Vagina (tissue), 2 donors: Measurements from ENCODE around the gene NXPH3. TPM values are rescaled to one million over a fixed set of nuclear protein-coding genes. Genes with fewer than 3 reads are reported as not detected.

Experiments
- DNase-seq, 2 donors: peaks; one replicate each; pipeline ENCODE4 v3.0.0-alpha.2; 2017; ENCODE audit errors: extremely low spot score in 2 of 2
- H3K27ac ChIP-seq: fragments of 200-600 bp; sonication (generic); one replicate; pipeline ENCODE4 v1.5.1; 2019
- H3K27me3 ChIP-seq: fragments of 200-600 bp; sonication (generic); one replicate; pipeline ENCODE4 v1.5.1; 2019
- H3K36me3 ChIP-seq, 2 donors: fragments of 200-600 bp; sonication (generic); one replicate each; pipeline ENCODE4 v1.5.1; 2017 to 2019
- H3K4me1 ChIP-seq: fragments of 200-600 bp; sonication (generic); one replicate; pipeline ENCODE4 v1.5.1; 2019
- H3K4me3 ChIP-seq, 2 donors: fragments of 200-600 bp; sonication (generic); 1 replicate in 1 of 2; 2 replicates in 1 of 2; pipeline ENCODE4 v1.5.1; 2016 to 2019
- H3K9me3 ChIP-seq: fragments of 200-600 bp; sonication (generic); one replicate; pipeline ENCODE4 v1.5.1; 2019
- POLR2A ChIP-seq, 2 donors: fragments of 450-650 bp; IDR thresholded peaks; one replicate each; pipeline ENCODE4 v1.6.1; 2017; ENCODE audit warnings: antibody characterized with exemption in 2 of 2, mild to moderate bottlenecking in 2 of 2, moderate library complexity in 2 of 2
- POLR2AphosphoS5 ChIP-seq, 2 donors: sonication (generic); formaldehyde crosslinking; IDR thresholded peaks; one replicate each; pipeline ENCODE4 v1.9.0; 2017; ENCODE audit warnings: antibody characterized with exemption in 2 of 2, mild to moderate bottlenecking in 2 of 2, low read depth in 1 of 2; ENCODE audit not compliant: insufficient read depth in 1 of 2
- intact Hi-C: fragments of 100-400 bp; cut with DNase I; formaldehyde crosslinking; loops from one replicate; pipeline ENCODE4 v1.15.1; 2023
- total RNA-seq: library from RNA; depleted of rRNA; stranded (reverse); fragments of >200 nt; gene quantifications from one replicate; pipeline ENCODE4 v1.2.3, GENCODE V29; 2016
- TF ChIP-seq, protein P1 (sequence below), 3 experiments: fragments of 450-650 bp in 2 of 3; fragments of 200-600 bp in 1 of 3; sonication (generic) in 1 of 3; IDR thresholded peaks; one replicate each; pipeline ENCODE4 v1.5.1; 2017 to 2019; ENCODE audit warnings: antibody characterized with exemption in 3 of 3, mild to moderate bottlenecking in 2 of 3, moderate library complexity in 2 of 3

The NXPH3 gene
- total RNA-seq, 1 donor from 2014 or later = 18.4 TPM

- Histone ChIP-seq H3K27me3 (no peaks in the 10 kb centered on the region), H3K9me3 (no peaks in the 10 kb centered on the region), H3K27ac (peak overlapping the region; percentile 90), H3K4me3 (no peak overlapping the region), H3K36me3 (no peaks in the 10 kb centered on the region), H3K4me1 (peaks cover 51% of the 10 kb centered on the region)
- peak in 1 of 2 donors; percentile 83 for DNase-seq
- TF ChIP-seq POLR2AphosphoS5 (IDR thresholded peaks at IDR 0.05; ENCODE audit: insufficient read depth in 1 of 2, low read depth in 1 of 2) (peak in 1 of 2 donors; percentile 28), POLR2A (IDR thresholded peaks at IDR 0.05) (no peak)
- TF ChIP-seq, protein P1, sequence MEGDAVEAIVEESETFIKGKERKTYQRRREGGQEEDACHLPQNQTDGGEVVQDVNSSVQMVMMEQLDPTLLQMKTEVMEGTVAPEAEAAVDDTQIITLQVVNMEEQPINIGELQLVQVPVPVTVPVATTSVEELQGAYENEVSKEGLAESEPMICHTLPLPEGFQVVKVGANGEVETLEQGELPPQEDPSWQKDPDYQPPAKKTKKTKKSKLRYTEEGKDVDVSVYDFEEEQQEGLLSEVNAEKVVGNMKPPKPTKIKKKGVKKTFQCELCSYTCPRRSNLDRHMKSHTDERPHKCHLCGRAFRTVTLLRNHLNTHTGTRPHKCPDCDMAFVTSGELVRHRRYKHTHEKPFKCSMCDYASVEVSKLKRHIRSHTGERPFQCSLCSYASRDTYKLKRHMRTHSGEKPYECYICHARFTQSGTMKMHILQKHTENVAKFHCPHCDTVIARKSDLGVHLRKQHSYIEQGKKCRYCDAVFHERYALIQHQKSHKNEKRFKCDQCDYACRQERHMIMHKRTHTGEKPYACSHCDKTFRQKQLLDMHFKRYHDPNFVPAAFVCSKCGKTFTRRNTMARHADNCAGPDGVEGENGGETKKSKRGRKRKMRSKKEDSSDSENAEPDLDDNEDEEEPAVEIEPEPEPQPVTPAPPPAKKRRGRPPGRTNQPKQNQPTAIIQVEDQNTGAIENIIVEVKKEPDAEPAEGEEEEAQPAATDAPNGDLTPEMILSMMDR (IDR thresholded peaks at IDR 0.05) = no peak
- intact Hi-C loops = loop anchor here (10.0 kb wide), 1 partner anchor 280 kb away; no protein-coding TSS in a partner anchor
Measured at GRCh38 chr17:49574323-49574781, 1.3 kb upstream of the NXPH3 start.

GRCh38 chr17:49574945-49575678 is 559 bp upstream of the NXPH3 start:
- Histone ChIP-seq H3K36me3 (no peaks in the 10 kb centered on the region), H3K9me3 (no peaks in the 10 kb centered on the region), H3K4me1 (peaks cover 46% of the 10 kb centered on the region), H3K4me3 (peak overlapping the region; percentile 75 to 80), H3K27ac (peak overlapping the region; percentile 90), H3K27me3 (no peaks in the 10 kb centered on the region)
- TF ChIP-seq, protein P1 (IDR thresholded peaks at IDR 0.05) = no peak
- no peak for TF ChIP-seq POLR2A (IDR thresholded peaks at IDR 0.05)
- no peak for TF ChIP-seq POLR2AphosphoS5 (IDR thresholded peaks at IDR 0.05; ENCODE audit: insufficient read depth in 1 of 2, low read depth in 1 of 2)
- DNase-seq = peak in 1 of 2 donors; percentile 75
- intact Hi-C loops = loop anchor here (10.0 kb wide), 1 partner anchor 280 kb away; no protein-coding TSS in a partner anchor

DNA sequence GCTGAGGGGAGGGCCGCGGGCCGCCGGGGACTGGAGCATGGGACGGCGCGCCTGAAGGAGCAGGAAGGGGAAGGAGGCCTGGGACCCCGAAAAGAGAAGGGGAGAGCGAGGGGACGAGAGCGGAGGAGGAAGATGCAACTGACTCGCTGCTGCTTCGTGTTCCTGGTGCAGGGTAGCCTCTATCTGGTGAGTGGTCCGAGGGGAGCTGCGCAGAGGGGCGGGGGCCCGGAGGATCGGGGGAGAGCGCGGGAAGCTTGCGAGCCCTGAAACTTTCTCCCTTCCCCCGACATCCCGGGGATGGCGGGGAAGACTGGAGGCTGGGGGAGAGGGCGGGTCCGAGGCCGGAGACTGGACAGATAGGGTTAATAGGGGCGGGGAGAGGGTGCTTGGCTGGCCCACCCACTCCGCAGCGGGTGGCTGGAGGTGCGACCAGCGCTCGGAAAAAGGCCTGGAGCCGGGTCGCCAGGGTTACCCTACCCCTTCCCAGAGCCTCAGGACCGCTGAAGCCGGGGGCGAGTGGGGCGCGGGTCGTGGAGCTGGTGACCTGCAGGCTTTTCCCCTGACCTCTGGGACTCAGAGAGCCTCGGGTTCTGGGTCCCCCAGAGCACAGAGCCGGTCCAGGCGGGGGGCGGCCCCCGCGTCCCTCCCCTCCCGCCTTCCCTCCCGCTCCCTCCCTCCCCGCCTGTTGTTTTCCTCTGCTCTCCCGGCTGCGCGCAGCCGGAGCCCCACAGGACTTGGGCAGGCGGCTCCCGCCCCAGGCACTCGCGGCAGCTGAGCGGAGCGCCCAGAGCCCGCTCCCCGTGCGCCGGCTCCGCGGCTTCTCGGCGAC is 631 bp downstream of the NXPH3 start:
- Histone ChIP-seq H3K27me3 (no peaks in the 10 kb centered on the region), H3K27ac (peak overlapping the region; percentile 90), H3K4me1 (peaks cover 49% of the 10 kb centered on the region), H3K36me3 (no peaks in the 10 kb centered on the region), H3K4me3 (peak overlapping the region; percentile 75 to 80), H3K9me3 (no peaks in the 10 kb centered on the region)
- intact Hi-C loops = loop anchor here (10.0 kb wide), 1 partner anchor 278 kb away; no protein-coding TSS in a partner anchor
- TF ChIP-seq POLR2AphosphoS5 (IDR thresholded peaks at IDR 0.05; ENCODE audit: insufficient read depth in 1 of 2, low read depth in 1 of 2) (peak in 1 of 2 donors; percentile 65), POLR2A (IDR thresholded peaks at IDR 0.05) (no peak)
- TF ChIP-seq, protein P1 (IDR thresholded peaks at IDR 0.05) = no peak
- no peak for DNase-seq

- intact Hi-C loops = loop anchor here (10.0 kb wide), 1 partner anchor 278 kb away; no protein-coding TSS in a partner anchor
Measured at GRCh38 chr17:49576917-49577649, 1.4 kb downstream of the NXPH3 start.

More at GRCh38 chr17:49576917-49577649, 1.4 kb downstream of the NXPH3 start:
- TF ChIP-seq, protein P1 (IDR thresholded peaks at IDR 0.05) = no peak
- no peak for TF ChIP-seq POLR2AphosphoS5 (IDR thresholded peaks at IDR 0.05; ENCODE audit: insufficient read depth in 1 of 2, low read depth in 1 of 2)
- peak in 1 of 2 donors; percentile 19 for TF ChIP-seq POLR2A (IDR thresholded peaks at IDR 0.05)
- DNase-seq = no peak
- peak overlapping the region; percentile 90 for H3K27ac ChIP-seq
- H3K27me3 ChIP-seq = no peaks in the 10 kb centered on the region
- H3K9me3 ChIP-seq = no peaks in the 10 kb centered on the region
- peaks cover 49% of the 10 kb centered on the region for H3K4me1 ChIP-seq
- H3K36me3 ChIP-seq = no peaks in the 10 kb centered on the region
- peak overlapping the region; percentile 75 to 80 for H3K4me3 ChIP-seq
